ENCODE results near the gene RPL29. TPM values are rescaled to one million over a fixed set of nuclear protein-coding genes. Genes with fewer than 3 reads are reported as not detected.

Gene RPL29
- total and polyA plus RNA-seq, 7 donors, result 1,247 to 2,993 (median 2,094) TPM

DNA sequence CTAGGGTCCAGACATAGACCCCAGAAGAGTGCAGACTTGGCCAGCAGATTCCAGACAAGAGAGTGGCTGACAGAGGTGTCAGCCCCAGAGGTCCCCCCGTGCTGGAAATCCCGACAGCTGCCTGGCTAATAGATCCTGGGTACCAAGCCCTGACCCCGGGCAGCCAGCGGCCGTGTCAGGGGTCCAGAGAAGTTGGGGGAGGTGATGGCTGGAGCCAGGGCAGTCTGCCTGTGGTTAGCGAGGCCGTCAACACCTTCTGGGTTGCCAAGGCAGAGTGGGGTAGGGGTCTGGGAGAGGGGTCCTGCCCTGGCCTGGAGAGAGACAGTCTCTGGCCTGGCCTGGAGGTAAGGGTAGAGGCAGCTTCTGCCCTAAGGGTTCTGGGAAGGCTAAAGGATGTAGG lies 25.1 kb upstream of the RPL29 start:
- Histone ChIP-seq H3K4me1 (peaks cover 0 to 23% (median 19%) of the 10 kb centered on the region in 4 donors), H3K36me3 (no peaks in the 10 kb centered on the region), H3K27ac (peak overlapping the region in 1 of 4 donors; percentile 76), H3K9me3 (no peaks in the 10 kb centered on the region), H3K27me3 (no peaks in the 10 kb centered on the region), H3K4me3 (no peak overlapping the region)
- TF ChIP-seq EP300 (IDR thresholded peaks at IDR 0.05) (no peak), CTCF (IDR thresholded peaks at IDR 0.05) (no peak), POLR2A (IDR thresholded peaks at IDR 0.05) (no peak), POLR2AphosphoS5 (IDR thresholded peaks at IDR 0.05) (no peak)
- WGBS, 2 donors, result 92 to 94% methylated on average over 7 of the region's 7 CpGs
- DNase-seq, result no peak
- intact Hi-C loops (cut with DNase I), result no loop called here

DNA sequence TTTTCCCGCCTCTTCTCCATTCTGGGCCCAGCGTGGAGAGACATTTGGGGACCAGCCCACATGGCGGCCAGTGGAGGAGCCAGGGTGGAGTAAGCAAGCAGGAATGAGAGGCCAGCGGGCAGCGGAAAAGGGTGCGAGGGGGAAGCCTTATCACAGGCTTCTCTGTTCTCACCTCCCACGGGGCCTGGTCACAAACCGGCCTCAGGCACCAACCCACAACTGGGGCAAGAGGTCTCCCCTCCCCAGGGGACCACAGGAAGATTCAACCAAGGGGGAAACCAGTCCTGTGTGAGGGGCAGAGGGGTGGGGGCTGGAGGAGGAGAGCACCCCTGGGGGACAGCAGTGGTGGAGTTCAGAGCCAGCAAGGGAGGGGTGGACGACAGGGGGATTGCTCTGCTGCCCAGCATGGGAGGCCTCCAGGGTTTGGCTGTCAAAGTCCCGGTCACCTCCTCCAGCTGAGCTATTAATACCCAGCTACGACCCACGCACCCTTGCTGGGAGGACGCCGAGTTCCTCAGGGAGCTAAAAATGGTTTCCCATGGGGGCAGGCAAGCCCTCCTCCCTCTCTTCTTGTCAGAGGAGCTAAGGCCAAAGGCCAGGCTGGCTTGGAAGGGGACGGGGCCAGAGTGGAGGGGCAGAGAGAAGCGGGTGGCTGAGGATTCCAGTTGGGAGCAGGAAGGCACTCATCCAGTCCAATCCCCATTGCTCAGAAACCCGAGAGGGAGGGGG lies 23.8 kb upstream of the RPL29 start:
- Histone ChIP-seq H3K36me3 (no peaks in the 10 kb centered on the region), H3K27ac (peak overlapping the region in 3 of 4 donors; percentile 17 to 76 (median 34)), H3K4me1 (peaks cover 0 to 23% (median 19%) of the 10 kb centered on the region in 4 donors), H3K27me3 (no peaks in the 10 kb centered on the region), H3K9me3 (no peaks in the 10 kb centered on the region), H3K4me3 (no peak overlapping the region)
- intact Hi-C loops (cut with DNase I), result no loop called here
- DNase-seq, result no peak
- TF ChIP-seq CTCF (IDR thresholded peaks at IDR 0.05), result no peak
- no peak for TF ChIP-seq POLR2AphosphoS5 (IDR thresholded peaks at IDR 0.05)
- TF ChIP-seq POLR2A (IDR thresholded peaks at IDR 0.05), result no peak
- TF ChIP-seq EP300 (IDR thresholded peaks at IDR 0.05), result no peak
- WGBS, 2 donors, result 82 to 87% methylated on average over 17 of the region's 17 CpGs

DNA sequence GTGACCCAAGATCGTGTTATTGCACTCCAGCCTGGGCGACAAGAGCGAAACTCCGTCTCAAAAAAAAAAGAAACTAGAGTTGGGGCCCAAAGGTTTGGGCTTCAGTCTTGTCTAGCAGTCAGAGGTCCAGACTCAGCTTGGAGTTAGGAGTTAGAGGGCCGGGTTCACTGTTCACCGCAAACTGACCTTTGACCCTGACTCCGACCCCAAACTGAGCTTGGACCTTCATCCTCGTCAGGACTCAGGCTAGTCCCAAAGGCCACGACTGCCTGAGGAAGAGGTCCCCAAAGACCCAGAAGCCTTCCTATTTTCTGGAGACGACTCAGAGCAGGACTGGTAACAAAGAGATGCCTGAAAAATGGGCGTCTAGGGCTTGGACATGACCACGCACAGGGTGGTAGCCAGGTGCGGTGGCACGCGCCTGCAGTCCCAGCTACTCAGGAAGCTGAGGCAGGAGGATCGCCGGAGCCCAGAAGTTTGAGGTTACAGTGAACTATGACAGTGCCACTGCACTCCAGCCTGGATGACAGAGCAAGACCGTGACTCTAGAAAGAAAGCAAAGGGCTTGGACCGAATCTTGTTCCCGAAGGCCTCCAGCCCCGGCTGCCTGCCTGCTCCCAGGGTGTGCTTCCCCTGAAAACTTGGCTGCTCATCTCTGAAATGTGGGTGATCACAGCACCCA lies 22.8 kb upstream of the RPL29 start:
- H3K4me1 ChIP-seq, result peaks cover 0 to 23% (median 16%) of the 10 kb centered on the region in 4 donors
- H3K27me3 ChIP-seq, result no peaks in the 10 kb centered on the region
- no peaks in the 10 kb centered on the region for H3K36me3 ChIP-seq
- WGBS, 2 donors, result 90 to 91% methylated on average over 21 of the region's 21 CpGs
- no peak overlapping the region for H3K4me3 ChIP-seq
- peak overlapping the region in 3 of 4 donors; percentile 3 to 76 (median 17) for H3K27ac ChIP-seq
- no peak for TF ChIP-seq POLR2A (IDR thresholded peaks at IDR 0.05)
- no peak for TF ChIP-seq CTCF (IDR thresholded peaks at IDR 0.05)
- no peak for TF ChIP-seq EP300 (IDR thresholded peaks at IDR 0.05)
- no peak for TF ChIP-seq POLR2AphosphoS5 (IDR thresholded peaks at IDR 0.05)
- no peak for DNase-seq
- no peaks in the 10 kb centered on the region for H3K9me3 ChIP-seq
- intact Hi-C loops (cut with DNase I), result no loop called here

GRCh38 chr3:52017586-52017985 lies 21.9 kb upstream of the RPL29 start:
- 86 to 87% methylated on average over 11 of the region's 11 CpGs for WGBS, 2 donors
- Histone ChIP-seq H3K4me1 (peaks cover 0 to 14% (median 8%) of the 10 kb centered on the region in 4 donors), H3K4me3 (no peak overlapping the region), H3K9me3 (no peaks in the 10 kb centered on the region), H3K27me3 (no peaks in the 10 kb centered on the region), H3K27ac (peak overlapping the region in 1 of 4 donors; percentile 42), H3K36me3 (no peaks in the 10 kb centered on the region)
- intact Hi-C loops (cut with DNase I), result no loop called here
- TF ChIP-seq POLR2AphosphoS5 (IDR thresholded peaks at IDR 0.05) (no peak), EP300 (IDR thresholded peaks at IDR 0.05) (no peak), CTCF (IDR thresholded peaks at IDR 0.05) (no peak), POLR2A (IDR thresholded peaks at IDR 0.05) (no peak)
- DNase-seq, result no peak

All from sigmoid colon (tissue), 7 donors.